Measurements from ENCODE around the gene ZNF593.

The ZNF593 gene

GRCh38 chr1:26148887-26149286 is 20.8 kb upstream of the ZNF593 start:
- no peak for DNase-seq

GRCh38 chr1:26153966-26154532 is 15.7 kb upstream of the ZNF593 start:
- no peak for DNase-seq

DNA sequence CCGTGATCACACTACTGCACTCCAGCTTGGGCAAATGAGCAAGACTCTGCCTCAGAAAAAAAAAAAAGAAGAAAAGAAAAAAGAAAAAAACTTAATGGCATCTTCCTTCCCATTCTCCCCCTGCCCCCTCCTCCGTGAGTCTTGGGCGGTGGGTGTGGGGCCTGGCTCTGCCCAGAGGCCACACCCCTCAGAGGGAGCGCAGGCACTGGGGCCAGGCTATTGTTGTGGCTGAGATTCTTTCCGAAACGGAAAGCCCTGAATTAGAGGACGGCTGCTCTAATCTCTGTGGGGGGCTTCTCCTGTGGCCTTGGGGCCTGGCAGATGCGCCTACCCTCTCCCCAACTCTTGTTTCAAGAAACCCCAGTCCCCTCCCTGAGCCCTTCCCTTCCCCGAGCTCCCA is 15.0 kb upstream of the ZNF593 start:
- DNase-seq: no peak

DNA sequence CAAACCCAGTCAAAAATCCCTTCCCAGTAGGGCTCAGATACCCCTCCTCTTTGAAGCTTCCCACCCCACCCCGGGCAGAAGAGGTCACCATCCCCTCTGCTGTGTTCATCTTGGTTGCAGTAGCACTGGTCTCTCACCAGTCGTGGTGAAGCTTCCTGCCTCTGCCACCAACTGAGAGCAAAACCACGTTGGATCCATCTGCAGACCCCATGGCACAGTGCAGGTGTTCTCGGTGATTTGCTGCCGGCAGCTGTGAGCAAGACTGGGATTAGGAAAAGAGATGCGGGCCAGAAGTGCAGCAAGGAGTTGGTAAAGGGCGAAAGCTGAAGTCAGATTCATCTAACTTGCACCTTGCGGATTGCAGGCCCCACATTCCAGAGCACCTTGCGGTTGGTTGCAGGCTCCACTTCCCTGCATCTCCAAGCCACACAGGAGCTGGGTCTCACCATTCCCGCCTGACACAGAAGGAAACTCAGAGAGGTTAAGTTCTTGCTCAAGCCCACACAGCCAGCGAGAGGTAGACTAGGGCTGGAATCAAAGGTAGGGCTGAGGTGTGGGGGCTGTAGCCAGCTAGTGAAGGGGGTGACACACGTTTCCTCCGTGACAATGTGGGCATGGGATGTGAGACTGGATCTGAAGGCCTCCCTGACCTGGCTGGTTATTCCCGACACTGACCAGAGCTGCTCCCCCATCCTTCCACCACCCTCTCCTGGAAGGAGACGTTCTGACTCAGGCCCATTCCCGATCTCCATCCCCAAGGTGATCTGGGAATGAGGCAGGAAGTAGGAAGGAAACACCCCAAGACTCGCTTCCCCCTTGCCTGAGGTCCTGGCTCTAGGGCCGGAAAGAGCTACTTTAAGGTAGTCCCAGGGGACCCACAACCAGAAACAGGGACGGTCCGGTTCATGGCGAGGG is 14.1 kb upstream of the ZNF593 start:
- no peak for DNase-seq

DNA sequence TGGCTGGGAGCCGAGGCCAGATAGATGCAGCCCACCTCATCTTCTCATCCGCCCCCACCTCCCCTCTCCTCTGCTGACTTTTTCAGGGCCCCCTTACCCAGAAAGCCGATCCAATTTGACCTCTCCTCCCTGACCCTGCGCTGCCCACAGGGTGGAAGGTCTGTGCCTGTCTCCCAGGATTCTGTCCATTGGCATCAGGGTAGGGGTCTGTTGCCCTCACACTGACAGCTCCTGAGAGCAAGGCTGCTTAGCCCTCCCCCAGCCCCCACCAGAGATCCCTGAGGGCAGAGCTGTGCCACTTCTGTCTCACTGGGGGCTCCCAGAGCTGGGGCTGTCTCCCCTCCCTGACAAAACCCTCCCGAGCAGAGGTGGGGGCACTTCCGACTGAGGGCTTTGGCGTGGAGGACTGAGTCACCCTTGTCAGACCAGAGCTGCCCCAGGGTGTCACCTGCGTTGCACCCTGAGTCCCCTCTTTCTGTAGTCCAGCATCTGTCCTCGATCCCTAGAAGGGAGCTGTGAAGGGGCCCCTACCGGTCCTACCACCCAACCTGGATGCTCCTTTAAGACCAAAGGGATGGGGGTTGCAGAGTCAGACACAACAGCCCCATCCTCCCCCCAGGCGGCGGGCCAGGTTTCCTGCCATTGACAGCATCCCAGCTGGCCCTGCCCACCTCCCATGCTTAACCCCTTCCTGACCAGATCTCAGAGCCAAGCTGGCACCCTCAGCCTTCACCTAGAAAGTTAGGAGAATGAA is 13.2 kb upstream of the ZNF593 start:
- DNase-seq: no peak

- DNase-seq: no peak
These were observed 11.3 kb upstream of the ZNF593 start for GRCh38 chr1:26158271-26158907.

DNA sequence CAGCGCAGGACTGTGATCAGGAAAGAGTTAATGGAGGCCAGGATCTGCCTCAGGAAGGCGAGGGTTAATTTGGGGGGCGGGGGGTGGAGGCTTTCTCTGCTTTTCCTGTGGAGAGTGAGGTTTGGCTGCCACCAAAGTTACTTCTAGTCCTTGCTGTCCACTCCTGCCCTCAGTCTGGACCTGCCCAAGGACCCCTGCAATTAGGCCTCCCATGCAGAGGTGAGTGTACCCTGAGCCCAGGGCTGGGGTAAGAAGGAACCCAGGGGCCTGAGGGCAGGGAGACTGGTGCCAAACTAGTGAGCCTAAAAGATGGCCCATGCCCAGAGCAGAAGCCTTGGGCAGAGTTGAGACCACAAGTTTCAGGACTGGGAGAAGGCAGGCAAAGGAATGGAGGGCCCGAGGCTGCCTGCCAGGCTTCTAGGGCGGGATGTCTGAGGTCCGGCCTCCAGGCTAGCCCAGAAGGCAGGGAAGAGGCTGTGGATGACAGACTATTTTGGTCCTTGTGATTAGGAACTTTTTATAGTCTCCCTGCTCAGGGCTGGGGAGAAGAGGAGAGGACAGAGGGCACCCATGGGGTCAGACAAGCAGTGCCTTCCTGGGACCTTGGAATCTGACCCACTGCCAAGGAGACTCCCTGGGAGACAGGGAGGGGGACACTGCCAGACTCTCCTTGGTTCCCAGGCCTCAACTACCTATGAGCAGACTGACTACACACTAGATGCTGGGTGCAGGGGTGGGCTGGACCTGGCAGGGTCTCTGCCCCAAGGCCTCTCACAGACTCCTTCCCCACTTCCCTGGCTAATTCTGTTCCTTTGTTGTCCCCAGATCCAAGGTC is 10.6 kb upstream of the ZNF593 start, which contains the start of gene FAM110D:
FAM110D (plus strand) TSS at position 172 of the 835 bp plus-strand sequence. CDS start 2,213 bp downstream, outside the sequence.
- no peak for DNase-seq

DNA sequence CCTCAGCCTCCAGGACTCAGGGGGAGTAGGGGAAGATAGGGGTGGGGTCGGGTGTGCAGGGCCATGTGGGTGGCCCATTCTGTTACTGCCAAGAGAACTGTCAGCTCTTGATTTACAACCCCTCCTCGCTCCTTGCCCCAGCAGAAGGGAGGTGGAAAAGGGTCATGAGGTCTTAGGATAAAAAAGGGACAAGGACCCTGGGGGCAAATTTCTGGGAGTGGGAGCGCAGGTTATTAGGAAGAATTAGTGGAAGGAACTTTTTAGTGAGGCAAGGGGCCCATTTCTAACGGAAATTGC is 10.0 kb upstream of the ZNF593 start:
- DNase-seq: no peak

DNA sequence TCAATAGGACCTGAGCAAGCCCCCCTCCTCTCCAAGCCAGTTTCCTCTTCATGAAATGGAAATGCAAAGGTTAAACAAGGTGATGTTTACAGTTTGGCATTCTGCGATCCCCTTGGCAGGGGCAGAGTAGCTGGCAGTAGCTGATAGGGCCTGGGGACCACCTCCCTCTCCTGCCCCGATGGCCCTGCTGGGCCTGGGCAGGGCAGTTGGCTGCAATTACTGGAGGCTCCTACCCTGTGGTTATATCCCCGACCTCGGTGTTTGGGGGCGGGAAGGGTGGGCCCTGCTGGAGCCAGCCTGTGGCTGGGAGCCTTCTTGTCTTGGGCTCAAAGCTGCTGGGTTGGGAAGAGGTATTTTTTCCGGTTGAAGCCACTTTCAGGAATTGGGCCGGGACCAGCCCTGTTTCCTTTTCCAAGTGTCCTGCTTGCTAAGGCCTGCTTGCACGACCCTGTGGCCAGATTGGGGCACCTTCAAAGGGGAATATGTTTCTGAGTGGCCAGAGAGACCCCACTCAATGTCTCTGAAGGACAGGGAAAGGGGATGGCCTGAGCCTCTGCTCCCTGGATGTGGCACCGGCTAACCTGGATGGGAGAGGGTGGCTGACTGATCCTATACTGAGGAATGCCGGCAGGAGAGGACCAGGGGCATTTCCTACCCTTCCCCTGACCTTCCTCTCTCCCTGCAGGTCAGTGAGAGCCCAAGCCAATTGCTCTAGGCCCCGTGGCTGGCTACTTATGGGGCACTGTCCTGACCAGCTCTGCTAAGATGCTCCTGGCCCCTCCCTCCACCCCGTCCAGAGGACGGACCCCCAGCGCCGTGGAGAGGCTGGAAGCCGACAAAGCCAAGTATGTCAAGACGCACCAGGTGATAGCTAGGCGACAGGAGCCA is 8.9 kb upstream of the ZNF593 start:
- DNase-seq: no peak

DNA sequence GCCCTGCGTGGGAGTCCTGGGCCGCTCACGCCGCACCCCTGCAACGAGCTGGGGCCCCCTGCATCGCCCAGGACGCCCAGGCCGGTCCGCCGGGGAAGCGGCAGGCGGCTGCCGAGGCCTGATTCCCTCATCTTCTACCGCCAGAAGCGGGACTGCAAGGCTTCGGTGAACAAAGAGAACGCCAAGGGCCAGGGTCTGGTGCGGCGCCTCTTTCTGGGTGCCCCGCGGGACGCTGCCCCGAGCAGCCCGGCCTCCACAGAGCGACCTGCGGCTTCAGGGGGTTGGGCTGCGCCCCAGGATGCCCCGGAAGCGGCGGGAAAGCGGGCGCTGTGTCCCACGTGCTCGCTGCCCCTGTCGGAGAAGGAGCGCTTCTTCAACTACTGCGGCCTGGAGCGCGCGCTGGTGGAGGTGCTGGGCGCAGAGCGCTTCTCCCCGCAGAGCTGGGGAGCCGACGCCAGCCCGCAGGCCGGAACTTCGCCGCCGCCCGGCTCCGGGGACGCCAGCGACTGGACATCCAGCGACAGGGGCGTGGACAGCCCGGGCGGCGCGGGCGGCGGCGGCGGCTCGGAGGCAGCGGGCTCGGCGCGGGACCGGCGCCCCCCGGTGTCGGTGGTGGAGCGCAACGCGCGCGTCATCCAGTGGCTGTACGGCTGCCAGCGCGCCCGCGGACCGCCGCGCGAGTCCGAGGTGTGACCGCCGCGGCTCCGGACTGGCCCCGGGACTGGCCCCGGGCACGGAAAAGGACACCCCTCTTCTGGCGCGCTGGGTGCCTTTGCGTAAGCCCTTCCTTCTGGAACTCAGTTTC is 8.1 kb upstream of the ZNF593 start:
- DNase-seq: peak in 3 of 5 donors; percentile 20 to 34 (median 33)

- DNase-seq: no peak
These were observed 7.4 kb upstream of the ZNF593 start for GRCh38 chr1:26162220-26162709.

DNA sequence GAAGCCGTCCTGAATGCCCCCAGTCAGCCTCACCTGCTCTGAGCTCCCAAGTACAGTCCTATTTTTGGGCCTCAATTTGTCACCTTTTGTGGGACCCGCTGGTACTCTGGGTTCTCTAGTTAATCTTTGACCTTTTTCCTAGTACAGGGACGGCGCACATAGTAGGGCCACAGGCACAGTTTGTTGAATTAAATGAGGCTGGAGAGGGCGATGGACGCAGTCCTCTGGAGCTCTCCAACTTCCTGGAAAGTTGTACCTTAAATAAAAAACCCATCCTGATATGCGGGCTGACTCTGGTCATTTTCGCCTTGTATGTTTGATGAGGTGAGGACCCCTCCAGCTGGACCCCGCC is 6.0 kb upstream of the ZNF593 start:
- DNase-seq: no peak

DNA sequence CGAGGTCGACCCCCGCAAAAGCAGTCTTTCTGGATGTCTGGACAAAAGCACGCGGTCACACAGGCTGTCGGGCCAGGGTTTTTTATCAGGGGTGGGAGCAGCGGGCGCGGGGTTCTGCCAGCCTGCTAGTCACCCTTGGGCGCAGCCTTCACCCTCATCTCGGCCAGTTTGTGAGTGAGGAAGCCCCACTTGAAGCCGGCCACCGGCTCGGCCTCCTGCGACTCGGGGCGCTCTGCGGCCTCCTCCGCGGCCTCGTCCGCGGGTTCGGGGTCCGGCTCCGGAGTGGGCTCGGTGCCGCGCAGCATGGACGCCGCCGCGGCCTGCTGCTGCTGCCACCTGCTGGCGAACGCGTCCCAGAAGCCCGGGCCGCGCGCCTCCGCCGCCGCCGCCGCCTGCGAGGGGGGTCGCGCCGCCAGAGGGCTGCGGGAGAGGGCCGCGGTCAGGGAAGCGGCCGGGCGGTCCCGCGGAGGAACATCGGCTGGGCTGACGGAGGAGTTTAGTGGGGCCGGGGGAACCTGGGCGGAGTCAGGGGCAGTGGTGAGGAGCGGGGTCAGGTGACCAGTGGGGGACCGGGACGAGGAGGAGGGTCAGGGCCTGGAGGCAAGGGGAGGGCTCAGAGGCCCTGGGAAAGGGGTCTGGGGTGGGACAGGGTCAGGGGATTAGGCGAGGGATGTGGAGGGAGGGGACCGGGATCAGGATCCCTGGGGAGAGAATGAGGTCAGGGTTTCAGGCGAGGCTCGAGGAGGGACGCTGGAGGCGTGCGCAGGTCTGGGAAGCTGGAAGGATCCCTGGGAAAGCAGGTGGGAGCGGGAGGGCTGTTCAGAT is 5.5 kb upstream of the ZNF593 start:
- DNase-seq: peak in 4 of 5 donors; percentile 22 to 51 (median 34)

DNA sequence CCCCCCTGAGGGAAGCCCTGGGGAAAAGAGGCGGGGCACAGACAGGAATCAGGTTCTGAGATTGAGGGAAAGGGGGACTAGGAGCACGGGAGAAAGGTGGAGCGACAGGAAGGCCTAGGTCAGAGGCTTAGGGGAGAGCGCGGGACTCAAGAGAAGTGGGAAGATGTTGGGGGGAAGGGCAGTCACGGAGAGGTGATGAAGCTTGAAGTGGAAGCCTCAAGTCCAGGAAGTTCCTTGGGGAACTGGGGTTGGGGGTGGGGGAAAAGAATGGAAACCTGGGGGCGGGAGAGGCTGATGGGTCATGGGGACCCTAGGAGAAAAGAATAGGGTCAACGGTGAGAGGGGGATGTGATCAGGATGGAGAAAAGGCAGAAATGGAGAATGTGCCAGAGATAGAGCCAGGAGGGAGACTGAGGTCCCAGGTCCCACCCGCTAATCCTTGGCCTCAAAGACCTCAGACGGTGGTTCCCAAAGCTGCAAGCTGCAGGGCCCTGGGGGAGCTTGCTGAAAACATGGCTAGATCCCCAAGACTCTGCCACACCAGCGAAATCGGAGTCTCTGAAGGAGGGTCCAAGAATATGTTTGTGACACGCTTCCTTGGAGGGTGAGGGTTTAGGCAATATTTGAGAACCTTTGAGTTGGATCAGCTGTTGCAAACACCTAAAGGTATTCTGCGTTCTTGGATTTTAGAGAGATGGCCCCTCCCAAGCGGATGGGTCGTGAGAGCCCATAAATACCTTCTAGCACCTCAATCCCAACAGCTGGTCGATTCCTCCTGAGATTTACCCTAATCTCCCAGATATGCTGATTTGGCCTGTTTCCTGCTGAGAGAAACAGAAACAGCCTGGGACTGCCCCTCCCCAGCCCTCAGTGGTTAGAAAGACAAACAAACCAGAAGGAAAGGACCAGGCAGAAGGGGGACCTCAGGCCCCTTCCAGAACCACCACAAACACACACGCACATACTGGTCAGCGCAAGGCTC is 4.6 kb upstream of the ZNF593 start:
- no peak for DNase-seq

DNA sequence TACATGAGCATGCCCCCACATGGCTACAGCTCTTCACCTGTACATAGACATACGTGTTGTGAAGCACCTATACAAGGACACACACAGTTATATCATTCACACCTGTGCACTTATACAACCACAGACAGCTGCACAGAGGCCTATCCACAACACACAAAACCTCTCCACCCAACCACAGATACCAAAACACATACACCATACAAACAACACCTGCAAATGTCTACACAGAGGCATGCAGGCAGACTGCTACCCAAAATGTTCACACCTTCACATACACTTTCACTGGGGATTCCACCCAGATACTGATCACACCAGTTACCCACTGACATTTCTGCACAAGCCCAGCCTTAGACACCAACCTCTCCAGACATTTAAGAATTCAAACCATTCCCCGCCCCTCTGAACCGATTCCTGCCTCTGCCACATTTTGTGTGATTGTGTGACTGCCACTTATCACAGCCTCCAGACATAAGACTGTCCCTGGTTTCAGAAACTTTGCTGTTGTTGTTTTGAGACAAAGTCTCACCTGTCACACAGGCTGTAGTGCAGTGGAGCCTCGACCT is 2.9 kb upstream of the ZNF593 start:
- peak in 1 of 5 donors; percentile 35 for DNase-seq

- DNase-seq: no peak
These were observed 1.1 kb upstream of the ZNF593 start, which contains the start of gene C1orf232 for GRCh38 chr1:26168410-26169197. TSS of gene C1orf232 (minus strand) at chr1:26168963. CDS start at chr1:26168499, 464 bp downstream.

GRCh38 chr1:26169198-26169554 is 532 bp upstream of the ZNF593 start:
- DNase-seq: no peak
